Panc1 (cell line): Measurements from ENCODE around the gene TAC4. TPM values are rescaled to one million over a fixed set of nuclear protein-coding genes. Genes with fewer than 3 reads are reported as not detected.

Experiments used
- ATAC-seq: fragments of 200-7000 bp; cut with Tn5 transposase; 2 replicates; pipeline ENCODE4 v1.9.1; 2020; ENCODE audit warnings: mild to moderate bottlenecking, moderate library complexity
- BruUV-seq: library from RNA; stranded (reverse); fragments of 400-500 nt; replicated peaks from 2 replicates; lab custom pipeline; 2021; lab: Mats Ljungman, UMichigan
- CTCF ChIA-PET: fragments of 300-600 bp; sonication (Branson Sonifier 250); formaldehyde crosslinking; loops from one replicate; lab custom pipeline; 2022; ENCODE audit warnings: antibody characterized with exemption; lab: Charles Lee
- POLR2A ChIA-PET: fragments of 300-600 bp; sonication (Branson Sonifier 250); formaldehyde crosslinking; loops from one replicate; lab custom pipeline; 2022; ENCODE audit warnings: antibody characterized with exemption; lab: Charles Lee
- DNase-seq: peaks from one replicate; pipeline ENCODE4 v3.0.0-alpha.2; 2010; ENCODE audit warnings: low read depth, low spot score
- H3K27ac ChIP-seq: 2 replicates; pipeline ENCODE4 v1.5.1; 2011; ENCODE audit warnings: mild to moderate bottlenecking, low read length, inconsistent platforms
- H3K27me3 ChIP-seq: fragments of 200-500 bp; sonication (Bioruptor generic); 2 replicates; pipeline ENCODE4 v1.6.0; 2014; ENCODE audit warnings: low read length, inconsistent platforms; ENCODE audit not compliant: control insufficient read depth, insufficient read depth
- H3K36me3 ChIP-seq: fragments of 200-500 bp; sonication (Bioruptor generic); 2 replicates; pipeline ENCODE4 v1.5.1; 2014; ENCODE audit warnings: inconsistent platforms, mild to moderate bottlenecking, low read length, moderate library complexity; ENCODE audit not compliant: control insufficient read depth, insufficient read depth
- H3K4me1 ChIP-seq: 2 replicates; pipeline ENCODE4 v1.5.1; 2011; ENCODE audit warnings: inconsistent platforms, mild to moderate bottlenecking, low read length, moderate library complexity; ENCODE audit not compliant: control insufficient read depth, insufficient read depth
- H3K4me3 ChIP-seq, 2 experiments: 2 replicates each; pipeline ENCODE4 v1.5.1; 2011 to 2012; ENCODE audit warnings: low read depth in 2 of 2, low read length in 2 of 2, mild to moderate bottlenecking in 2 of 2, inconsistent platforms in 1 of 2, moderate library complexity in 1 of 2
- H3K9me3 ChIP-seq: fragments of 200-500 bp; sonication (Bioruptor generic); 2 replicates; pipeline ENCODE4 v1.5.1; 2014; ENCODE audit warnings: low read depth, mild to moderate bottlenecking, inconsistent platforms, low read length, moderate library complexity; ENCODE audit not compliant: control insufficient read depth, insufficient read depth
- CTCF ChIP-seq: fragments of 450-650 bp; IDR thresholded peaks from 2 replicates; pipeline ENCODE4 v1.5.1; 2017; ENCODE audit warnings: mild to moderate bottlenecking
- POLR2AphosphoS5 ChIP-seq: IDR thresholded peaks from 2 replicates; pipeline ENCODE4 v1.6.1; 2012; ENCODE audit warnings: mild to moderate bottlenecking, low read depth, low read length, moderate library complexity
- REST ChIP-seq, 2 experiments: IDR thresholded peaks; 2 replicates each; pipeline ENCODE4 v1.6.1; 2011 to 2012; ENCODE audit warnings: low read depth in 2 of 2, control low read depth in 1 of 2, low read length in 1 of 2, mild to moderate bottlenecking in 1 of 2, moderate library complexity in 1 of 2; ENCODE audit not compliant: insufficient read depth in 1 of 2
- SIN3A ChIP-seq: IDR thresholded peaks from 2 replicates; pipeline ENCODE4 v1.6.1; 2012; ENCODE audit warnings: low read depth, mild to moderate bottlenecking, low read length, moderate library complexity, borderline replicate concordance; ENCODE audit not compliant: insufficient read depth
- TCF7L2 ChIP-seq: IDR thresholded peaks from 2 replicates; pipeline ENCODE4 v1.6.1; 2011; ENCODE audit warnings: mild to moderate bottlenecking, low read depth, low read length, inconsistent platforms
- in situ Hi-C: cut with HindIII; loops from 2 replicates; pipeline ENCODE4 v1.10.0; 2016; ENCODE audit warnings: low sequenced_read_pairs, low pct_unique_long_range_greater_than_20kb
- intact Hi-C: fragments of 100-400 bp; cut with micrococcal nuclease; formaldehyde crosslinking; loops from one replicate; pipeline ENCODE4 v1.10.0; 2022; ENCODE audit not compliant: unreplicated experiment
- total RNA-seq: library from RNA; stranded (reverse); gene quantifications from one replicate; pipeline ENCODE4 v1.2.1, GENCODE V29; 2021; ENCODE audit not compliant: unreplicated experiment

TAC4 gene
- total RNA-seq, 1 experiment from 2014 or later, result not detected

- in situ Hi-C loops (no loop called here), intact Hi-C loops (no loop called here)
- Histone ChIP-seq H3K9me3 (no peaks in the 10 kb centered on the region), H3K4me1 (peaks cover 2% of the 10 kb centered on the region; the same call in 1 of the 2 replicates), H3K27me3 (no peaks in the 10 kb centered on the region), H3K27ac (no peak overlapping the region), H3K36me3 (no peaks in the 10 kb centered on the region), H3K4me3 (no peak overlapping the region)
- BruUV-seq, result no TSS peak
- DNase-seq (no peak), ATAC-seq (peak; percentile 19; the same call in 1 of the 2 replicates)
- ChIA-PET CTCF (no interaction called here), POLR2A (no interaction called here)
- TF ChIP-seq TCF7L2 (no peak), SIN3A (no peak)
Observed at GRCh38 chr17:49875685-49876084, 27.8 kb upstream of the TAC4 start.

DNA sequence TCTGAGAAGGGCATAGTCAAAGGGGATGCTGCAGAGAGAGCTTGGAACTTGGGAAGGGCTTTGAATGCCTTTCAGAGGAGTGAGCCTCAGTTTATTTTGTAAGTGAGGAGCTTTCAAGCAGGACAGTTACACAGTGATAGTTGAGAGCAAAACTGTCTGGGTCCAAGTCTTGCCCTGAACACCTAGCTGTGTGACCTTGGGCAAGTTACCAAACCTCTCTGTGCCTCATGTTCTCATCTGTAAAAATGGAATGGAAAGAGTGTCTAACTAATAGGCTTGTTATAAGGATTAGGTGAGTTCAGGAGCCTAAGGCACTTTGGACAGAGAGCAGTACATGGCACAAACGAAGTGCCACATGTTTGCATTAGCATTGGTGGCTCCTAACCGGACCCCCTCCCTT is 27.0 kb upstream of the TAC4 start:
- H3K27me3 ChIP-seq, result no peaks in the 10 kb centered on the region
- no TSS peak for BruUV-seq
- POLR2A ChIA-PET, result no interaction called here
- no peaks in the 10 kb centered on the region for H3K36me3 ChIP-seq
- TF ChIP-seq TCF7L2 (no peak), POLR2AphosphoS5 (no peak), SIN3A (no peak), CTCF (no peak), REST (IDR thresholded peaks at IDR 0.05; ENCODE audit: insufficient read depth in 1 of 2, low read depth in 2 of 2, low read length in 1 of 2) (no peak)
- H3K9me3 ChIP-seq, result no peaks in the 10 kb centered on the region
- intact Hi-C loops (no loop called here), in situ Hi-C loops (no loop called here)
- ATAC-seq (no peak), DNase-seq (no peak)
- H3K27ac ChIP-seq, result no peak overlapping the region
- no peak overlapping the region for H3K4me3 ChIP-seq
- CTCF ChIA-PET, result interaction anchor here (0.6 kb wide), 1 partner anchor 8 kb away, joined by 4 read pairs; no protein-coding TSS in a partner anchor
- H3K4me1 ChIP-seq, result no peaks in the 10 kb centered on the region

GRCh38 chr17:49873926-49874325 is 26.1 kb upstream of the TAC4 start:
- no peak for ATAC-seq
- ChIA-PET POLR2A (no interaction called here), CTCF (interaction anchor here (0.6 kb wide), 1 partner anchor 128 kb away, joined by 3 read pairs; no protein-coding TSS in a partner anchor)
- intact Hi-C loops (no loop called here), in situ Hi-C loops (no loop called here)
- H3K36me3 ChIP-seq, result no peaks in the 10 kb centered on the region
- H3K4me3 ChIP-seq, result no peak overlapping the region
- no TSS peak for BruUV-seq
- H3K9me3 ChIP-seq, result no peaks in the 10 kb centered on the region
- H3K4me1 ChIP-seq, result no peaks in the 10 kb centered on the region
- TF ChIP-seq SIN3A (no peak), POLR2AphosphoS5 (no peak), REST (IDR thresholded peaks at IDR 0.05; ENCODE audit: insufficient read depth in 1 of 2, low read depth in 2 of 2, low read length in 1 of 2) (no peak), CTCF (no peak), TCF7L2 (no peak)
- no peak overlapping the region for H3K27ac ChIP-seq
- DNase-seq, result no peak
- H3K27me3 ChIP-seq, result no peaks in the 10 kb centered on the region
